Activated CD8-positive, alpha-beta memory T cell treated with anti-CD3 and anti-CD28 coated beads, Interleukin-2, amount 50 U/mL, for 24 hours (primary cell): Measurements from ENCODE around the gene THRB.
"Not testable (repeated sequence)": the region's sequence is repeated elsewhere in the genome, so short reads cannot be mapped to it uniquely, and the experiment has no call there.

ENCODE experiments used
- DNase-seq: peaks from one replicate; pipeline ENCODE4 v3.0.0-alpha.2; 2020; ENCODE audit errors: extremely low read depth

Gene THRB

DNA sequence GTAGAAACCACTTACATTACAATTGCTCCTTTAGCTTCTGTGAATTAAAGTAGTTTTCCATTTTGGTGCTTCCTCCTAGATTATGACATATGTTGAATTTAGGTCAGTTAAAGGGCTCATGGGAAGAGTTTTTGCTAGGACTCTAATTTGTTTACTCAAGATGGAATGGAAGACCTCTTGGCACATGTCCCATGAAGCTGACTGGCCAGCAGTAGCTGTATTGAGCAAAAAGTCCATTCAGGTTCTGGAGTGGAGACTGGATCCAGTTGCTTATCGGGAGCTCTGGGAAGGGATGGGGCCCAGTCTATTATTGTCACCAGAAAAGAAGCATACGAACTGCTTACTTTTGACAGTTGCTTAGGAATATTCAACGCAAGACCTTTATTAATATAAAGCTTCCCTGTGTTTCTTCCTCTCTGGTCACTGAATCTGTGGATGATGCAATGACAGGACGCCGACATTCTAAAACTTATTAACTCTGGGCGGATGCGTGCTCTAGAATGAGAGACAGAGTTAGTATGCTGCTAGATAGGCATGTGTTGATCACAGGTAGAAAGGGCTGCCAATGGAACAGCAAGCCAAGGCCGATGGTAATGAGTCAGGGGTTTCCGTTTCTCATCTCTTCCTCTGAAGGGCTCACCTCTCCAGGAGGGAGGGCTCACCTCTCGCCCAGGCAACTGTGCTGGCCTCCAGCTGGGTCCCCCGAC lies 393.8 kb downstream of the THRB start:
- no peak for DNase-seq

DNA sequence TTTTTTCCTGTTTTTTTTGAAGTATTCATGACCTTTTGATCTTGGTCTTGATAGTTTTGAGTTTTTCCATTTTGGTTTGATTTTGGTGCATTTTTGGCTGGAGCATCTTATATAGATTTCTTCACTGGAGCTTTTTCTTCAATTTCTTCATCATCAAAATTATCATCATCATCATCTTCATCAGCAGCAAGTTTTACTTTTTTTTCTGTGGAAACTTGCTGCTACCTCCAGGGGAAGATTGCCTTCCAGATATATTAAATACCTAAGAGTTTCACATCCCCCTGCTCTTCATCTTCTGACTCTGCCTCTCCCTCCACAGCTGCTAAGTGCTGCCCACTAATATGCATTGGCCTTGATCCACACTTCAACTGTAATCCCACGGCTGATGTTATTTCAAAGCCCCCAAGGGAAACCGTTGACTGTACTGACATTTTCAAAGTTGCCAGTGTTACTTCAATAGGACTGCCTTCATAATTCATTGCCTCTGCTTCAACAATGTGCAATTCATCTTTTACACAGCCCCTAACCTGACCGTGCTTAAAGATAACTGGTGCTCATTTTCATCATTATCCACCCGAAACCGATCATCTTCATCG lies 397.9 kb downstream of the THRB start:
- DNase-seq = no peak

DNA sequence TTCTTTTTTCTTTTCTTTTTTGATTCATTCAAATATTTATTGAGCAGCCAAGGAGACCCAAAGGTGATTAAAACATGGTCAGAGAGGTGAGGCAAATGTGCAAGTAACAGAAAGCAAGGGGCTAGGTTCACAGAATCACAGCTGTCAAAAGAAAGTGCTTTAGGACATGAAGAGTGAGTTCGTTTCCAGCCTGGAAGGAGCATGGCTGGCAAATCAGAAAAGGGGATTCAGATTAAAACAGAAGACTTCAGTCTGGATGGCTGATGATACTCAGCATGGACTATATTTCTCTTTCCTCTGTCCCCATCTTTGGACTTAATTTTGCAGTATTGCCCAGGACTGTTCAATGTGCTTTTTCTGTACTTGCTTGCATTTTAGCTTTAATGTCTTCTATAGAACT lies 398.4 kb downstream of the THRB start:
- DNase-seq = no peak

DNA sequence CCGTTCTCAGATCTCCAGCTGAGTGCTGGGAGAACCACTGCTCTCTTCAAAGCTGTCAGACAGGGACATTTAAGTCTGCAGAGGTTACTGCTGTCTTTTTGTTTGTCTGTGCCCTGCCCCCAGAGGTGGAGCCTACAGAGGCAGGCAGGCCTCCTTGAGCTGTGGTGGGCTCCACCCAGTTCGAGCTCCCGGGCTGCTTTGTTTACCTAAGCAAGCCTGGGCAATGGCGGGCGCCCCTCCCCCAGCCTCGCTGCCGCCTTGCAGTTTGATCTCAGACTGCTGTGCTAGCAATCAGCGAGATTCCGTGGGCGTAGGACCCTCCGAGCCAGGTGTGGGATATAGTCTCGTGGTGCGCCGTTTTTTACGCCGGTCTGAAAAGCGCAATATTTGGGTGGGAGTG lies 399.8 kb downstream of the THRB start:
- DNase-seq = not testable (repeated sequence)

DNA sequence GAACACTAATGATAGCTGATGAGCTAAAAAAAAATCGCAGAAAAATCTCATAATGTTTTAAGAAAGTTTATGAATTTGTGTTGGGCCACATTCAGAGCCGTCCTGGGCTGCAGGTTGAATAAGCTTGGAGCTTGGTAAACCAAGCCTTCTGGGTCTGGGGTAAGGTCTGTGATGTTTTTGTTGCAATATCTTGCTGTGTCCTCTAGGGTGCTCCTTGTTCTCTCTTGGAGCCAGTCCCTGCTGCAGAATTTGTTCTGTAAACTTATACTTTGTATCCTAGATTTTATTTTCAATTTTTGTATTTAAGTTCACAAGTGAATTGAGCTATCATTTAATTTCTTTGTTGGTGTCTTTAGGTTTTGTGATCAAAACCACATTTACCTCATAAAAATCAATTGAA lies 405.9 kb downstream of the THRB start:
- DNase-seq = no peak

DNA sequence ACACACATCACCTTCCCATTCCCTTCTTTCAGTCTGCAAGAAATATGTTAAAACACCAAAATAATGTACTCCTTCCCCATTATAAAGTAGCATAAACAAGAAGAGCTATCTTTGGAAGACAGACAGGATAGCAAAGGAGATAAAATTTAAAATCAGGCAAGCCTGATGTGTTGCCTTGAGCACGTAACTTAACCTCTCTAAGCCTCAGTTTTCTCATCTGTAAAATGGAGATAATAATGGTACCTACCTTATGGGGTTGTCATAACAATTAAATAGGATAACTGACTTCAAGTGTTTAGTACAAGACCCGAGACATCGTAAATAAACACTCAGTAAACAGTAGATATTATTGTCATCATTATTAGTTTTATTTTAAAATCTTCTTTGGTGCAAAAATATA lies 407.2 kb downstream of the THRB start:
- DNase-seq = no peak

DNA sequence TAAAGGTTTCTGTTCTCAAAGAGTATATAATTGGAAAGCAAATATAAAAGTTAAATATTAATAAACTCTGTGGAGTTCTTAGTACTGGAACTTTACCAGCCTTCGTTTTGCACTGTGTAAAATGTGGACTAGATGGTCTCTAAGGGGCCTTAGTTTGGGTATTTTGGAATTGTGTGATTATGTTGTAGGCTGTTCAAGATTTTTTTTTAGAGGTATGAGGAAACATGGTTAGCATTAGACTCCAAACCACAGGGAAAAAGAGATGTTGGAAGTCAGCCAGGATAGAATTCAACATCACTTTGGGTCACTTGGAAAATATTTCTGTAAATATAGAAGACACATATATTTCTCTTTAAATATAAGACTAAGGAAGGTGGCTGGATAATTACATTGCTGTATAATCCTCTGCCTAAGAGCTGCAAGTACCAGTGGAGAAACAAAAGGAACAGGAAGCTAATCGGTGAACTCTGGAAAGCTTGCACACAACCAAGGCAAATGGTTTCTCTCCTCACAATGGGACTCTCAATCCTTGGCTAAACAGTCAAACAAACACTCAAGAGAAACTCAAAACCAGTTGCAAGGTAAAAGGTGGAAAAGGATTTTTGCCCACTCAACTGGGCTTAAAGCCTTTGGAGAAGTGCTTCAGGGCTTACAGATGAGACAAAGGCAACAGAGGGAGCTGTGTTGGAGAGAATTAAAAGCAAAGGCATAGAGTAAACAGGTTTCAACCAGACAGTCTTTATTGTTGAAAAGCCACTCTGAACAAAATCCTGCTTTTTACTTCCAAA lies 407.8 kb downstream of the THRB start:
- DNase-seq = no peak

DNA sequence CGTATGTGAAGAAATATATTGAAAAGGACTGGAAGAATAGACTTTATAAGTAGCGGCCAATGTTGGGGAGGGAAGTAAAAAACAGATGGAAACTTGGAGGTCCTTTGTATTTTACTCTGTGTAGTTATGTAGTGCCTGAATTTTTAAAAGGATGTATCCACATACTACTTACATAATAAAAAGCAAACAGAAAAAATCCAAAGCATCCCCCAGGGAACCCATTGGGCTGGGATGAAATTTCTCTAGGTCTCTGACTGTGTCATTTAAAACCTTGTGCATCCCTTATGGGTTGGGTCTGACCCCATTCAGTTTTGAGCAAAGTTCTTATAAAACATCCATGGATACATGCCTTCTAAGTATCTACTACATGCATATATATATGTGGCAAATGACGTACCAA lies 408.4 kb downstream of the THRB start:
- no peak for DNase-seq

DNA sequence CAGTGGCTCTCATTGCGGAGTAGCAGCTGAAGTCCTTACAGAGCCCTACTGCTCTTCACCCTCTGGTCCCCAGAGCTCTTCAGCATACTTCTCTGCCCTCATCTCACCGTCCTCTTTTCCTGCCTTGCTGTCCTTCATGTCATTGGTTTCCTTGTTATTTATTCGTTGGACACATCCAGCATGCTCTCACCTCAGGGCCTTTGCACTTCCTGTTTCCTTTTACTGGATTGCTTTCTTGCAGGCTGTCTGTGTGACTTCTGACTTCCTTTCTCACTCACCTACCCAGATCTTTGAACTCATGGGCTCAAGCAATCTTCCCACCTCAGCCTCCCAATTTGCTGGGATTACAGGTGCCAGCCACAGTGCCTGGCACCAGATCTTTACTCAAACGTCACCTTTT lies 422.5 kb downstream of the THRB start:
- no peak for DNase-seq

DNA sequence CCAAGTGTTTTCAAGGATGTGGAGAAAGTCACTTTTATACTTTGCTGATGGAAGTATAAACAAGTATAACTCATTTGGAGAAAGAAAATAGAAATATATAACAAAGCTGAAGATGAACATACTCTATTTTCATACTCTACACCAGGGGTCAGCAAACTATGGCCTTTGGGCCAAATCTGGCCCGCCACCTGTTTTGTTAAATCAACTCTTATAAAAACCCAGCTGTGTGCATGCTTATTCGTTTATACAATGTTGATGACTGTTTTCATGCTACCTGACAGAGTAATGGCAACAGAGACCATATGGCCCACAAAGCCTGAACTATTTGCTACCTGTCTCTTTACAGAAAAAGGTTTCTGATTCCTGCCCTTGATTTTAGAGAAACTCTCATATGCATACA lies 425.6 kb downstream of the THRB start:
- DNase-seq = no peak

DNA sequence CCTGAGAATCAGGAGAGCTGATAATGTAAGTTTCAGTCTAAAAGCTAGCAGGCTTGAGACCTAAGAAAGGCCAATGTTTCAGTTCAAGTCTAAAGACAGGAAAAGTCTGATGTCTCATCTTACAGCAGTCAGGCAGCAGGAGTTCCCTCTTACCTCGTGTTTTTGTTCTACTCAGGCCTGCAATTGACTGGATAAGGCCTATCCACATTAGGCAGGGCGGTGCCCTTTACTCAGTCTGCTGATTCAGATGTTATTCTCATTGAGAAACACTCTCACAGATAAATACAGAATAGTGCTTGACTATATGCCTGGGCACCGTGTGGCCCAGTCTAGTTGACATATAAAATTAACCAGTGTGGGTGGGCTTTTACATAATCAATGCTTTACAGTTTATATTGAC lies 427.2 kb downstream of the THRB start:
- DNase-seq = no peak
